Loucy (cell line): Measurements from ENCODE around the gene NKIRAS1.

Source experiments
- H2AFZ ChIP-seq: fragments of 200-600 bp; sonication (generic); 2 replicates; pipeline ENCODE4 v1.6.0; 2016; ENCODE audit warnings: antibody characterized with exemption, mild to moderate bottlenecking, low read length, moderate library complexity
- H3F3A ChIP-seq: fragments of 200-600 bp; 2 replicates; pipeline ENCODE4 v1.6.0; 2016; ENCODE audit warnings: antibody characterized with exemption, low read depth, mild to moderate bottlenecking
- H3K27me3 ChIP-seq: fragments of 200-600 bp; sonication (generic); 2 replicates; pipeline ENCODE4 v1.6.1; 2014; ENCODE audit warnings: low read length, mild to moderate bottlenecking; ENCODE audit not compliant: insufficient read depth, poor library complexity, severe bottlenecking
- H3K36me3 ChIP-seq: fragments of 200-600 bp; sonication (generic); 2 replicates; pipeline ENCODE4 v1.6.1; 2016; ENCODE audit warnings: low read length; ENCODE audit not compliant: insufficient read depth
- H3K4me1 ChIP-seq: fragments of 200-600 bp; sonication (generic); 2 replicates; pipeline ENCODE4 v1.5.1; 2014; ENCODE audit warnings: low read length, mild to moderate bottlenecking; ENCODE audit not compliant: insufficient read depth, poor library complexity, severe bottlenecking
- H3K4me2 ChIP-seq: fragments of 200-600 bp; sonication (generic); 2 replicates; pipeline ENCODE4 v1.6.0; 2014; ENCODE audit warnings: antibody characterized with exemption, low read length, low read depth, mild to moderate bottlenecking; ENCODE audit not compliant: poor library complexity, severe bottlenecking
- H3K4me3 ChIP-seq: fragments of 200-600 bp; sonication (generic); 2 replicates; pipeline ENCODE4 v1.5.1; 2014; ENCODE audit warnings: low read length, mild to moderate bottlenecking, mixed read lengths; ENCODE audit not compliant: poor library complexity, severe bottlenecking
- H3K79me2 ChIP-seq: fragments of 200-600 bp; sonication (generic); 2 replicates; pipeline ENCODE4 v1.6.1; 2014; ENCODE audit warnings: low read length; ENCODE audit not compliant: insufficient read depth
- H3K9ac ChIP-seq: fragments of 200-600 bp; sonication (generic); 2 replicates; pipeline ENCODE4 v1.6.0; 2014; ENCODE audit warnings: mild to moderate bottlenecking, low read depth, low read length, moderate library complexity; ENCODE audit not compliant: poor library complexity, severe bottlenecking
- H3K9me2 ChIP-seq: fragments of 200-600 bp; sonication (generic); replicated peaks from 2 replicates; pipeline ENCODE4 v1.6.1; 2016; ENCODE audit warnings: low read depth, low read length, mixed read lengths
- H3K9me3 ChIP-seq: fragments of 200-600 bp; sonication (generic); 2 replicates; pipeline ENCODE4 v1.6.1; 2014; ENCODE audit warnings: mild to moderate bottlenecking, antibody characterized with exemption, low read length, low read depth; ENCODE audit not compliant: insufficient read depth
- H4K20me1 ChIP-seq: fragments of 200-600 bp; sonication (generic); 2 replicates; pipeline ENCODE4 v1.6.0; 2014; ENCODE audit warnings: antibody characterized with exemption, low read length, mild to moderate bottlenecking; ENCODE audit not compliant: insufficient read depth, poor library complexity, severe bottlenecking
- EZH2phosphoT487 ChIP-seq: fragments of 200-600 bp; IDR thresholded peaks from 2 replicates; pipeline ENCODE4 v1.6.1; 2018; ENCODE audit warnings: antibody characterized with exemption, mild to moderate bottlenecking, moderate library complexity, borderline replicate concordance
- TF ChIP-seq, protein P1 (sequence below): fragments of 200-600 bp; sonication (generic); conservative IDR thresholded peaks from 2 replicates; pipeline ENCODE4 v1.5.1; 2014; ENCODE audit warnings: mild to moderate bottlenecking, antibody characterized with exemption, low read length

NKIRAS1 gene

DNA sequence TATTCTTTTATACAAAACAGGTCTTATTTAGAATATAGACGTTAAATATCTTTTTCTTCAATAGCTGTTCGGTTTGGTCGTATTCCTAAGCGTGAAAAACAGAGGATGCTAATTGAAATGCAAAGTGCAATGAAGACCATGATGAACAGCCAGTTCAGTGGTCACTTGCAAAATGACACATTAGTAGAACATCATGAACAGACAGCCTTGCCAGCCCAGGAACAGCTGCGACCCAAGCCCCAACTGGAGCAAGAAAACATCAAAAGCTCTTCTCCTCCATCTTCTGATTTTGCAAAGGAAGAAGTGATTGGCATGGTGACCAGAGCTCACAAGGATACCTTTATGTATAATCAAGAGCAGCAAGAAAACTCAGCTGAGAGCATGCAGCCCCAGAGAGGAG is 45.1 kb upstream of the NKIRAS1 start:
- Histone ChIP-seq H3F3A (no peaks in the 10 kb centered on the region), H2AFZ (no peak overlapping the region), H3K4me3 (no peak overlapping the region), H3K9me3 (no peaks in the 10 kb centered on the region), H3K4me1 (no peaks in the 10 kb centered on the region), H3K79me2 (no peaks in the 10 kb centered on the region), H3K9ac (no peak overlapping the region), H3K4me2 (no peak overlapping the region), H3K9me2 (no peaks in the 10 kb centered on the region), H4K20me1 (no peaks in the 10 kb centered on the region), H3K36me3 (peaks cover 16% of the 10 kb centered on the region; the same call in 1 of the 2 replicates), H3K27me3 (no peaks in the 10 kb centered on the region)
- TF ChIP-seq EZH2phosphoT487, result no peak
- TF ChIP-seq, protein P1, sequence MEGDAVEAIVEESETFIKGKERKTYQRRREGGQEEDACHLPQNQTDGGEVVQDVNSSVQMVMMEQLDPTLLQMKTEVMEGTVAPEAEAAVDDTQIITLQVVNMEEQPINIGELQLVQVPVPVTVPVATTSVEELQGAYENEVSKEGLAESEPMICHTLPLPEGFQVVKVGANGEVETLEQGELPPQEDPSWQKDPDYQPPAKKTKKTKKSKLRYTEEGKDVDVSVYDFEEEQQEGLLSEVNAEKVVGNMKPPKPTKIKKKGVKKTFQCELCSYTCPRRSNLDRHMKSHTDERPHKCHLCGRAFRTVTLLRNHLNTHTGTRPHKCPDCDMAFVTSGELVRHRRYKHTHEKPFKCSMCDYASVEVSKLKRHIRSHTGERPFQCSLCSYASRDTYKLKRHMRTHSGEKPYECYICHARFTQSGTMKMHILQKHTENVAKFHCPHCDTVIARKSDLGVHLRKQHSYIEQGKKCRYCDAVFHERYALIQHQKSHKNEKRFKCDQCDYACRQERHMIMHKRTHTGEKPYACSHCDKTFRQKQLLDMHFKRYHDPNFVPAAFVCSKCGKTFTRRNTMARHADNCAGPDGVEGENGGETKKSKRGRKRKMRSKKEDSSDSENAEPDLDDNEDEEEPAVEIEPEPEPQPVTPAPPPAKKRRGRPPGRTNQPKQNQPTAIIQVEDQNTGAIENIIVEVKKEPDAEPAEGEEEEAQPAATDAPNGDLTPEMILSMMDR, result no peak

DNA sequence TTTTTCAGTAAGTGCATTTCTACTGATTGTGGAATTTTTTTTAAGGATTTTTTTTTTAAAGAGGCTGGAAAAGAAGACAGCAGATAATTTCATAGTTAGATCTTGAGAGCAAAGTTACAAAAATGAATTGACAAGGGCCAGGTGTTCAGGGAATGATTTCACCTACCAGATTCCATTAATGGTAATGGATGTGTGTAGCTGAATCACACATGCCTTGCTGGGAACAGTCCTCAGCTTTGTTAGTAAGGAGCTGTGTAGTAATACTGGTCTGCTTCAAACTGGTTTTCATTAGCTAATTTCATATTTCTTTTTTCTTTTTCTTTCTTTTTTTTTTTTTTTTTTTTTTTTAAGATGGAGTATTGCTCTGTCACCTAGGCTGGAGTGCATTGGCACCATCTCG is 44.3 kb upstream of the NKIRAS1 start:
- Histone ChIP-seq H3K9me2 (no peaks in the 10 kb centered on the region), H3K4me3 (no peak overlapping the region), H4K20me1 (no peaks in the 10 kb centered on the region), H3K4me2 (no peak overlapping the region), H2AFZ (no peak overlapping the region), H3K4me1 (no peaks in the 10 kb centered on the region), H3K27me3 (no peaks in the 10 kb centered on the region), H3K9me3 (no peaks in the 10 kb centered on the region), H3K36me3 (peaks cover 16% of the 10 kb centered on the region; the same call in 1 of the 2 replicates), H3F3A (no peaks in the 10 kb centered on the region), H3K9ac (no peak overlapping the region), H3K79me2 (no peaks in the 10 kb centered on the region)
- TF ChIP-seq, protein P1, result no peak
- no peak for TF ChIP-seq EZH2phosphoT487

GRCh38 chr3:23960649-23961048 is 43.9 kb upstream of the NKIRAS1 start:
- Histone ChIP-seq H4K20me1 (no peaks in the 10 kb centered on the region), H3K9me3 (no peaks in the 10 kb centered on the region), H3K4me2 (no peak overlapping the region), H2AFZ (no peak overlapping the region), H3K4me1 (no peaks in the 10 kb centered on the region), H3K27me3 (no peaks in the 10 kb centered on the region), H3K9ac (no peak overlapping the region), H3K36me3 (peaks cover 13% of the 10 kb centered on the region; the same call in 1 of the 2 replicates), H3K9me2 (no peaks in the 10 kb centered on the region), H3F3A (no peaks in the 10 kb centered on the region), H3K79me2 (no peaks in the 10 kb centered on the region), H3K4me3 (no peak overlapping the region)
- TF ChIP-seq, protein P1, result no peak
- no peak for TF ChIP-seq EZH2phosphoT487
